HuH-7 (cell line): Measurements from ENCODE around the gene FAM32A.

Source experiments
- DNase-seq: peaks from one replicate; pipeline ENCODE4 v3.0.0; 2011; ENCODE audit warnings: low spot score

The FAM32A gene

GRCh38 chr19:16225279-16226183, 40.3 kb downstream of the FAM32A start:
- DNase-seq = no peak

GRCh38 chr19:16226184-16226591, 41.0 kb downstream of the FAM32A start:
- DNase-seq = no peak

GRCh38 chr19:16226878-16227836, 41.9 kb downstream of the FAM32A start:
- DNase-seq = no peak

- DNase-seq = no peak
Measured at GRCh38 chr19:16227837-16228636, 42.8 kb downstream of the FAM32A start.

- DNase-seq = no peak
Measured at GRCh38 chr19:16228637-16229321, 43.6 kb downstream of the FAM32A start.

- no peak for DNase-seq
Measured at GRCh38 chr19:16229322-16229641, 44.1 kb downstream of the FAM32A start.

GRCh38 chr19:16232127-16232526, 46.9 kb downstream of the FAM32A start:
- no peak for DNase-seq

GRCh38 chr19:16232568-16232967, 47.4 kb downstream of the FAM32A start:
- DNase-seq = no peak

GRCh38 chr19:16233081-16233776, 48.0 kb downstream of the FAM32A start:
- no peak for DNase-seq

- DNase-seq = no peak
Measured at GRCh38 chr19:16233836-16234551, 48.8 kb downstream of the FAM32A start.

- DNase-seq = no peak
Measured at GRCh38 chr19:16234552-16235445, 49.6 kb downstream of the FAM32A start.

GRCh38 chr19:16235811-16236652, 50.8 kb downstream of the FAM32A start:
- DNase-seq = no peak
